GM12801 (cell line): ENCODE measurements around the gene RYR1.

Experiments
- CTCF ChIP-seq: IDR thresholded peaks from one replicate; pipeline ENCODE4 v1.5.1; 2011; ENCODE audit warnings: control low read depth; ENCODE audit not compliant: insufficient read length; ENCODE audit errors: extremely low read depth

The RYR1 gene

GRCh38 chr19:38606131-38606530 lies 172.6 kb downstream of the RYR1 start:
- TF ChIP-seq CTCF = no peak

GRCh38 chr19:38614289-38614688 lies 180.8 kb downstream of the RYR1 start:
- TF ChIP-seq CTCF = no peak

GRCh38 chr19:38615007-38615581 lies 181.6 kb downstream of the RYR1 start:
- TF ChIP-seq CTCF = no peak

- no peak for TF ChIP-seq CTCF
Measured at GRCh38 chr19:38616265-38616664, 182.8 kb downstream of the RYR1 start.

- TF ChIP-seq CTCF = no peak
Measured at GRCh38 chr19:38617283-38617763, 183.8 kb downstream of the RYR1 start.

GRCh38 chr19:38617764-38618589 lies 184.5 kb downstream of the RYR1 start, which contains the start of gene MAP4K1:
TSS of gene MAP4K1 (minus strand) at chr19:38617953. CDS start at chr19:38617895, 58 bp downstream.
- no peak for TF ChIP-seq CTCF

- no peak for TF ChIP-seq CTCF
Measured at GRCh38 chr19:38618590-38619360, 185.3 kb downstream of the RYR1 start, which contains the start of gene EIF3K. TSS of gene EIF3K (plus strand) at chr19:38619188. CDS start at chr19:38619269, 81 bp downstream.
